ENCODE data around the gene PLPP3.

GRCh38 chr1:56501888-56502287, 77.5 kb downstream of the PLPP3 start:
- TF ChIP-seq CTCF (IDR thresholded peaks at IDR 0.05) (no peak), POLR2AphosphoS5 (IDR thresholded peaks at IDR 0.05; ENCODE audit: low read depth, low read length) (no peak), REST (IDR thresholded peaks at IDR 0.05; ENCODE audit: insufficient read depth in 1 of 2, low read depth in 2 of 2, low read length in 1 of 2) (no peak), SIN3A (IDR thresholded peaks at IDR 0.05; ENCODE audit: borderline replicate concordance, insufficient read depth, low read depth, low read length) (no peak)
